ENCODE data around the gene MAEA.
A peak's percentile ranks its signal among the peaks of the same experiment; 100 is the strongest.

The MAEA gene

GRCh38 chr4:1305781-1306455 lies 16.2 kb downstream of the MAEA start:
- no peak for DNase-seq

DNA sequence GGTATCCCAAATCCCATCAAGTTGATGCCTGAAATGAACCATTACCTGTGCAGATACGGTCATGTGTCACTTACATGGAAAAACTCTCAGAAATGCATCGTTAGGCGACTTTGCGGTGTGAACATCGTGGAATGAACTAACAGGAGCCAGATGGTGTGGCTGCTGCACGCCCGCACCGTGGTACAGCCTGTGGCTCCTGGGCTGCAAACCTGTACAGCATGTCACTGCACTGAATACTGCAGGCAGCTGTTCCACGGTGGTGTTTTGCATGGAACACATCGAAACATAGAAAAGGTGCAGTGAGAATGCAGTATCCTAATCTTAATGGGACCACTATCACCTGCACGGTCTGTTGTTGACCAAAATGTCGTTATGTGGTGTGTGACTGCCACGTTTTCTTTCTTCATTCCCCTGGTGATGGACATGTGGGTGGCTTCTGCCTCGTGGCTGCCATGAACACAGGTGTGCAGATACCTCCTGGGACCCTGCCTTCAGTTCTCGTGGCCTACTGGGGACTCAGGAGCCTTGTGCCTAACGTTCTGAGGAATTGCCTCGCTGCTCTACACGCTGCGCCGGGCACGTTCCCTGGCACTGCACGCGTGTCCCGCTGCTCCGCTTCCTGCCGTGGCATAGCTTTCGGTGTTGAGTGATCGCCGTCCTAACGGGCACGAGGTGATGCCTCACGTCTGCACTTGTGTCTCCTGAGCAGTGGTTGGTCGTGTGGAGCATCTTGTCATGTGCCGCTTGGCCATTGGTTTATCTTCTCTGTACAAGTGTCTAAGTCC lies 18.5 kb downstream of the MAEA start:
- DNase-seq: no peak

GRCh38 chr4:1309261-1310010 lies 19.7 kb downstream of the MAEA start:
- DNase-seq: peak; percentile 90

GRCh38 chr4:1310031-1310795 lies 20.5 kb downstream of the MAEA start:
- no peak for DNase-seq

DNA sequence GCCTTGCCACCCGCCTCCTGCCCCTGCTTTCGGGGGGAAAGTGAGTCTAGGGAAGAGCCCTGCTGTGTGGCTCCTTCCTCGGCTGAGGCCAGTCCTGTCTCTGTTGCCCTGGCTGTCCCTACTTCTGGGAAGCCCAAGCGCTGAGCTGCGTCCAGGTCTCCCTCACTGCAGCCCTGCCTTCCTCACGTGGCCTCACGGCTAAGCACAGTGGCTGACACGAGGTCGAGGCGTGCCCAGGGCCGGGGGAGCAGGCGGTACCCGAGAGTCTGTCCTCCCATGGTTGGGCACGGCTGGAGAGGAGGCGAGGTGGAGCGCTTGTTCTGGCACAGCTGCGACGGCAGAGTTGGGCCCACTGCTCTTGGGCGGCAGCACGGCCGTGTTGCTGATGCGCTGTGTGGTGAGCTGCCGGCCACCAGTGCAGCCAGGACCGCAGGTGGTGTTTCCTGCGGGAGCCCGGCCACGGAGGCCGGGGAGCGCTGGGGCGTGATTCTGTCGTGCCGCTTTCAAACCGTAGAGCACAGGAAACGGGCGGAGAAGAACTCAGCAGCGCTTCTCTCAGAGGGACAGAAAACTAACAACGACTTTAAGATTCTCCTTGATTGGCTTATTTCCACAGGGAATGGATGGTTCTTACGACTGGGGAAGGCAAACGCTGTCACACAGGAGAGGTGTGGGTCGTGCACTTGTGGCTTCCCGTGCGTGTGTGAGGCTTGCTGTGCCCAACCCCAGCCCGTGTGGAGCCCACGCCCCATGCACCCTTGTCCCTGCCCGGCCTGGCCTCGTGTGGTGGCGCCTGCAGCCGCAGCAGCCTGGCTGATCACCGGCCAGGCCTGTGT lies 21.3 kb downstream of the MAEA start:
- DNase-seq: no peak

DNA sequence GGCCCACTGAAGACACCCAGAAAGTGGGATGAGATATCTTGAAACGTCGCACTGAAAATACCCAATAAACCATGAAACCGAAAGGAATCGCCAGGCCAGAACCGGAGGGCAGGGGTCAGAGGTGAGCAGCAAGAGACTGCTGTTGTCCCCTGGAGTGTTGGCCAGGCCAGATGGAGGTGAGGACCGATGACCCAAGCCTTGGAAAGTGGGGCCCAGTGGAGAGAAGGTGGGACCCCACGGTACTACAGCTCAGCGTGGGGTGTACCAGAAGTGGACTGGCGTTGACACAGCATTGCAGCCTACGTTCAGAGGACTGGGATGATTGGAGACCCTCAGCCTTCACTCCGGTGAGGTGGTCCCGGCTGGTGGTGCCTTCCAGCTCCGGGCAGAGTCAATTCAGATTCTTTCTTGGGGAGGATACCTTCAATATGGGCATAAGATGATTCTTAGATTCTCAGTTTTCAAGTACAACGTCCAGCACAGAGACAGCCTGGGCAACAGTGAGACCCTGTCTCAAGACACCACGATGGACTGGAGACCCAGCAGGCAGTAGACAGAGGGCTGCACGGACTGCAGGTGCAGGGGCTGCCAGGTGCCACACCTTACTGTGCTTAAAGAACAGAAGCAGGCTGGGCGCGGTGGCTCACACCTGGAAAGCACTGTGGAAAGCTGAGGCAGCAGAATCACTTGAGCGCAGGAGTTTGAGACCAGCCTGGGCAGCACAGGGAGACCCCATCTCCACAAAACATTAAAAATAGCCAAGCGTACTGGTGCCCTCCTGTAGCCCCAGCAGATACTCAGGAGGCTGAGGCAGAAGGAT lies 23.3 kb downstream of the MAEA start:
- DNase-seq: no peak

GRCh38 chr4:1315306-1315705 lies 25.6 kb downstream of the MAEA start:
- no peak for DNase-seq

DNA sequence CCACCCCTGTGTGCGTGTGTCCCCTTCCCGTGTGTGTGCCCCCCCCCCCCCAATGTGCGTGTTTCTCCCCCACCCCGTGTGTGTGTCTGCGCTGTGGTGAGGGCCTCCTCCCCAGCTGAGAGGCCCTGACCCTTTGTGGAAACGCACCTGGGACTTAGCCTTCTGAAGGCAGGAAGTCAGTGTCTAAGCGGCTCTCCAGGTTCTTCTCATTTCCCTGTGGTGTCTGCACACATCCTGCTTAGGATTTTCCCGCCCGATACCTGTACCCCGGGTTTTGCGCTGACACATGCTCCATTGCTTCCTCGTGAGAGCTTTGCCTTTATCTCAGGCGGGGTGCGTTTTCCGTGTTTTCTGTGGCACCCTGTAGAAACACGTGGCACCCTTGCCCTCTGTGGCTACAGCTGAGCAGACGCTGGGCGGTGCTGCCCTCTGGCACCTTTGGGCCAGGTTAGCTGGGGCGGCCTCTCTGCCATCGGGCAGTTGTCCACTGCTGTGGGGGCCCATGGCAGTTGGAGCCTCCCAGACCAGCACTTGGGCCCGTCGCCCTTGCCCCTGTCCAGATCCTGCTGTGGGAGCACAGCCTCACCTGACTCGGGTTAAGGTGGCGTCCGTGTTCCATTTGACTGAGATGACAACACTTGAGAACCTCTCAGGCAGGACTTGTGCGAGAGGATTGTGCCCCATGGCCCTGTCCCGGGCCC lies 26.3 kb downstream of the MAEA start:
- no peak for DNase-seq

DNA sequence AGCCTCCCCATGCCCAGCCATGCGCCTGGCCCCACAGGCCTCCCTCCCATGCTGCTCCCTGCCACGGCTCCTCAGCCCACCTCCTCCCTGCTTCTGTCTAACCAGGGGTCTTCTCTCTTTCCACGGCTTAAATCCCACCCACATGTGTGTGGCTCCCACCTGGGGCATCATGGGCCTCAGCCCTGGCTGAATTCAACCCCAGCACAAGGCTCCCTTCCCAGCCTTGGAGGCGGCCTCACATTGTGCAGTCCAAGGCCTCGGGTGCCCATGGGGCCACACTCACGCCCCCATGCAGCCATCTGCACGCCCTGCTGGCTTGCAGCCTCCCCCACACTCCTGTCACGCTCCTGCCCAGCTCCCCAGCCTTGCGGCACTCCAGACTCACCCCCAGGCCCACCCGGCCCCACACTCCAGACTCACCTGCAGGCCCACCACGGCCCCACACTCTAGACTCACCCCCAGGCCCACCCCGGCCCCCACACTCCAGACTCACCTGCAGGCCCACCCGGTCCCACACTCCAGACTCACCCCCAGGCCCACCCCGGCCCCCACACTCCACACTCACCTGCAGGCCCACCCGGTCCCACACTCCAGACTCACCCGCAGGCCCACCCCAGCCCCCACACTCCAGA lies 27.0 kb downstream of the MAEA start:
- no peak for DNase-seq

GRCh38 chr4:1317177-1318045 lies 27.7 kb downstream of the MAEA start:
- DNase-seq: no peak

- DNase-seq: no peak
These were observed 28.3 kb downstream of the MAEA start for GRCh38 chr4:1318046-1318375.

DNA sequence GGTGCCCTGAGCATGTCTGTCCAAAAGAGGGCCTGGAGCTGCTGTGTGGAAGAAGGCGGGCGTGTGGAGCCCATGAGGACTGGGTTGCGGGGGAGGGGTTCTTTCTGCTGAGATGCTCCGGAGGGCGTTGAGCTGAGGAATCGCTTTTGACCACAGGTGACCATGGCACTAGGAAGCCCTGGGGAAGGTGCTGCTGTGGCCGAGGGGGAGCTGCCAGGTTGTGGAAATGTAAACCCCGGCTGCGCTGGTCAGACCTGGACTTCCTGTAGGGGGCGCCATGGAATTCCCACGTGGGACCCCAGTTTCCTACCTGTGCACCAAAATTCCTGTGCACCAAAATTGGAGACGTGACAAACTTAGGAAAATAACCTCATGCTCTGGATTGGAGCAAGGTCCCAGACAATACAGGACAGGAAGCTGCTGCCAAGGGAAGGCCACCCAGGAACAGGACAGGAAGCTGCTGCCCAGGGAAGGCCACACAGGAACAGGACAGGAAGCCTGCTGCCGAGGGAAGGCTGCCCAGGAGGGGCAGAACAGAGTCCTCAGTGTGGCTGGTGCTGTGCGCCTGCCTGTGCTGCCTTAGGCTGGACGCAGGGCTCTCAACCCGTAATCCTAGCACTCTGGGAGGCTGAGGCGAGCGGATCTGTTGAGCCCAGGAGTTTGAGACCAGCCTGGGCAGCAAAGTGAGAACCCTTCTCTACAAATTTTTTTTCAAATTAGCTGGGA lies 29.0 kb downstream of the MAEA start:
- DNase-seq: no peak

- DNase-seq: no peak
These were observed 31.8 kb downstream of the MAEA start for GRCh38 chr4:1321486-1321885.

GRCh38 chr4:1321946-1322650 lies 32.4 kb downstream of the MAEA start:
- DNase-seq: no peak

- no peak for DNase-seq
These were observed 33.6 kb downstream of the MAEA start for GRCh38 chr4:1323280-1323634.

DNA sequence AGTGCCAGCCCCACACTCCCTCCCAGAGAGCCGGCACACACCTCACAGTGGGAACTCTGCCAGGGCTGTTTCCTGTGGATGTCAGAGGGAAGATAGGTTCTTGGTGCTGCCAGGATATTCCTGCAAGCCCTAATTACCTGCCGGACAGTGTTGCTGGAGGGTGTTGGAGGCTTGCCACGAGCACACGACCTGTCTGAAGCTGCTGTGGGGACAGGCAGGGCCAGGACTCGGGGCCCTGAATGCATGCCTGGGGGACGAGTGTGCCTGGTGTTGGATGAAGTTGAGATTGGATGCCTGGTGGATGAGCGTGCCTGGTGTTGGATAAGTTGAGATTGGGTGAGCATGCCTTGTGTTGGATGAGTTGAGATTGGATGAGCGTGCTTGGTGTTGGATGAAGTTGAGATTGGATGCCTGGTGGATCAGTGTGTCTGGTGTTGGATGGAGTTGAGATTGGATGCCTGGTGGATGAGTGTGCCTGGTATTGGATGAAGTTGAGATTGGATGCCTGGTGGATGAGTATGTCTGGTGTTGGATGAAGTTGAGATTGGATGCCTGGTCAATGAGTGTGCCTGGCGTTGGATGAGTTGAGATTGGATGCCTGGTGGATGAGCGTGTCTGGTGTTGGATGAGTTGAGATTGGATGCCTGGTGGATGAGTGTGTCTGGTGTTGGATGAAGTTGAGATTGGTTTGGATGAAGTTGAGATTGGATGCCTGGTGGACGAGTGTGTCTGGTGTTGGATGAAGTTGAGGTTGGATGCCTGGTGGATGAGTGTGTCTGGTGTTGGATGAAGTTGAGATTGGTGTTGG lies 34.1 kb downstream of the MAEA start:
- DNase-seq: no peak
